Esophagus muscularis mucosa (tissue), 4 donors: ENCODE measurements around the gene ATP10A. TPM values are rescaled to one million over a fixed set of nuclear protein-coding genes. Genes with fewer than 3 reads are reported as not detected.

Experiments
- DNase-seq: peaks from one replicate; pipeline ENCODE4 v3.0.0-alpha.2; 2017; ENCODE audit errors: extremely low spot score
- H3K27ac ChIP-seq, 4 donors: fragments of 200-600 bp; sonication (generic); replicated peaks in 1 of 4; 1 replicate in 3 of 4; 2 replicates in 1 of 4; pipeline ENCODE4 v1.5.1; 2016 to 2019; ENCODE audit warnings: mild to moderate bottlenecking in 1 of 4
- H3K27me3 ChIP-seq, 4 donors: fragments of 200-600 bp; sonication (generic); one replicate each; pipeline versions ENCODE4 v1.5.1 to v1.6.0; 2016 to 2019
- H3K36me3 ChIP-seq, 4 donors: fragments of 200-600 bp; sonication (generic); one replicate each; pipeline ENCODE4 v1.5.1; 2016 to 2019
- H3K4me1 ChIP-seq, 4 donors: fragments of 200-600 bp; sonication (generic); one replicate each; pipeline ENCODE4 v1.5.1; 2016 to 2019
- H3K4me3 ChIP-seq, 4 donors: fragments of 200-600 bp; sonication (generic); 1 replicate in 2 of 4; 2 replicates in 2 of 4; pipeline ENCODE4 v1.5.1; 2016 to 2019; ENCODE audit warnings: mild to moderate bottlenecking in 4 of 4, moderate library complexity in 1 of 4
- H3K9me3 ChIP-seq, 4 donors: fragments of 200-600 bp; sonication (generic); 1 replicate in 3 of 4; 2 replicates in 1 of 4; pipeline ENCODE4 v1.5.1; 2016 to 2019
- EP300 ChIP-seq: sonication (generic); formaldehyde crosslinking; IDR thresholded peaks from one replicate; pipeline ENCODE4 v1.6.1; 2017; ENCODE audit warnings: antibody characterized with exemption
- POLR2A ChIP-seq: fragments of 450-650 bp; IDR thresholded peaks from one replicate; pipeline ENCODE4 v1.6.1; 2017; ENCODE audit warnings: antibody characterized with exemption, moderate library complexity, mild to moderate bottlenecking, low read depth
- POLR2AphosphoS5 ChIP-seq, 2 donors: sonication (generic); formaldehyde crosslinking; IDR thresholded peaks; one replicate each; pipeline ENCODE4 v1.6.1; 2017; ENCODE audit warnings: antibody characterized with exemption in 2 of 2
- WGBS: methylation state at CpG from one replicate; pipeline ENCODE4 v1.1.5; 2018; 5-methylcytosine and 5-hydroxymethylcytosine counted together
- intact Hi-C: fragments of 100-400 bp; cut with DNase I; formaldehyde crosslinking; loops from one replicate; pipeline ENCODE4 v1.15.1; 2023
- total RNA-seq, 4 donors: library from RNA; depleted of rRNA; stranded (reverse); fragments of >200 nt; gene quantifications; one replicate each; pipeline versions ENCODE4 v1.1.0 to v1.2.1, GENCODE V29; 2016
- TF ChIP-seq, protein P1 (sequence below), 3 experiments: fragments of 200-600 bp in 2 of 3; fragments of 450-650 bp in 1 of 3; sonication (generic) in 2 of 3; IDR thresholded peaks; one replicate each; pipeline ENCODE4 v1.5.1; 2017 to 2019; ENCODE audit warnings: antibody characterized with exemption in 3 of 3, mild to moderate bottlenecking in 2 of 3, moderate library complexity in 1 of 3

Gene ATP10A
- total RNA-seq, 4 donors from 2014 or later: 23.9 to 51.9 (median 32.6) TPM

DNA sequence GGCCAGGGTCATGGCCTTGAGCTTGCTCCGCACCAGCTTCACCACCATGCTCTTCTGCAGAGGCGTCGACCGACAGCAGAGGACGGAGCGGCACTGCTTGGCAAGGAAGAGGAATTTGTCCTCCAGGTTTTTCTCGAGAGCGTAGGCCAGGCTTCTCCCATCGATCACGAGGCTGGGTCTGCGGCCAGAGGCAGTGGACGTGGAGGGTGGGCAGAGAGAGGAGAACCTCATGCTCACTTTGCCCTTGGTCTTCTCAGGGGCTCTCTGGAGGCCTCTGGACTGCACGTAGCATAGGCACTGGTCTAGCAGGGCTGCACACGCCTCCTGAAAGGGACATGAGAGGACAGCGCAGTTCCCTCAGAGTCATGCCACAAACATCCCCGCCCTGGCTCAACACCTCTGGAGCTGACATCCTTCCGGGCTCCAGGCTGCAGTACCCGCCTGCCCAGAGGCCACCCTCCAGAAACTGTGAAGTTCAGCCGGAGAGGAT lies 168.3 kb downstream of the ATP10A start:
- Histone ChIP-seq H3K27ac (no peak overlapping the region), H3K4me1 (peaks cover 0 to 37% (median 19%) of the 10 kb centered on the region in 4 donors), H3K4me3 (no peak overlapping the region), H3K36me3 (peaks cover 0 to 54% (median 30%) of the 10 kb centered on the region in 4 donors), H3K9me3 (no peaks in the 10 kb centered on the region), H3K27me3 (no peaks in the 10 kb centered on the region)
- DNase-seq: no peak
- 88% methylated on average over 12 of the region's 19 CpGs for WGBS
- TF ChIP-seq POLR2AphosphoS5 (IDR thresholded peaks at IDR 0.05): no peak
- no peak for TF ChIP-seq EP300
- TF ChIP-seq, protein P1, sequence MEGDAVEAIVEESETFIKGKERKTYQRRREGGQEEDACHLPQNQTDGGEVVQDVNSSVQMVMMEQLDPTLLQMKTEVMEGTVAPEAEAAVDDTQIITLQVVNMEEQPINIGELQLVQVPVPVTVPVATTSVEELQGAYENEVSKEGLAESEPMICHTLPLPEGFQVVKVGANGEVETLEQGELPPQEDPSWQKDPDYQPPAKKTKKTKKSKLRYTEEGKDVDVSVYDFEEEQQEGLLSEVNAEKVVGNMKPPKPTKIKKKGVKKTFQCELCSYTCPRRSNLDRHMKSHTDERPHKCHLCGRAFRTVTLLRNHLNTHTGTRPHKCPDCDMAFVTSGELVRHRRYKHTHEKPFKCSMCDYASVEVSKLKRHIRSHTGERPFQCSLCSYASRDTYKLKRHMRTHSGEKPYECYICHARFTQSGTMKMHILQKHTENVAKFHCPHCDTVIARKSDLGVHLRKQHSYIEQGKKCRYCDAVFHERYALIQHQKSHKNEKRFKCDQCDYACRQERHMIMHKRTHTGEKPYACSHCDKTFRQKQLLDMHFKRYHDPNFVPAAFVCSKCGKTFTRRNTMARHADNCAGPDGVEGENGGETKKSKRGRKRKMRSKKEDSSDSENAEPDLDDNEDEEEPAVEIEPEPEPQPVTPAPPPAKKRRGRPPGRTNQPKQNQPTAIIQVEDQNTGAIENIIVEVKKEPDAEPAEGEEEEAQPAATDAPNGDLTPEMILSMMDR (IDR thresholded peaks at IDR 0.05): no peak
- TF ChIP-seq POLR2A: no peak
- intact Hi-C loops: loop anchor here (2.0 kb wide), 2 partner anchors 182 to 240 kb away; no protein-coding TSS in a partner anchor

- no peaks in the 10 kb centered on the region for H3K9me3 ChIP-seq
- no peak overlapping the region for H3K27ac ChIP-seq
- intact Hi-C loops: loop anchor here (2.0 kb wide), 2 partner anchors 181 to 241 kb away; no protein-coding TSS in a partner anchor
- DNase-seq: no peak
- H3K4me1 ChIP-seq: peaks cover 0 to 37% (median 19%) of the 10 kb centered on the region in 4 donors
- H3K36me3 ChIP-seq: peaks cover 0 to 54% (median 32%) of the 10 kb centered on the region in 4 donors
- no peak for TF ChIP-seq POLR2AphosphoS5 (IDR thresholded peaks at IDR 0.05)
- TF ChIP-seq, protein P1 (IDR thresholded peaks at IDR 0.05): no peak
- TF ChIP-seq POLR2A: no peak
- no peak for TF ChIP-seq EP300
- no peak overlapping the region for H3K4me3 ChIP-seq
- H3K27me3 ChIP-seq: no peaks in the 10 kb centered on the region
- WGBS: 74% methylated on average over 4 of the region's 4 CpGs
These were observed 168.9 kb downstream of the ATP10A start for GRCh38 chr15:25694239-25694584.

DNA sequence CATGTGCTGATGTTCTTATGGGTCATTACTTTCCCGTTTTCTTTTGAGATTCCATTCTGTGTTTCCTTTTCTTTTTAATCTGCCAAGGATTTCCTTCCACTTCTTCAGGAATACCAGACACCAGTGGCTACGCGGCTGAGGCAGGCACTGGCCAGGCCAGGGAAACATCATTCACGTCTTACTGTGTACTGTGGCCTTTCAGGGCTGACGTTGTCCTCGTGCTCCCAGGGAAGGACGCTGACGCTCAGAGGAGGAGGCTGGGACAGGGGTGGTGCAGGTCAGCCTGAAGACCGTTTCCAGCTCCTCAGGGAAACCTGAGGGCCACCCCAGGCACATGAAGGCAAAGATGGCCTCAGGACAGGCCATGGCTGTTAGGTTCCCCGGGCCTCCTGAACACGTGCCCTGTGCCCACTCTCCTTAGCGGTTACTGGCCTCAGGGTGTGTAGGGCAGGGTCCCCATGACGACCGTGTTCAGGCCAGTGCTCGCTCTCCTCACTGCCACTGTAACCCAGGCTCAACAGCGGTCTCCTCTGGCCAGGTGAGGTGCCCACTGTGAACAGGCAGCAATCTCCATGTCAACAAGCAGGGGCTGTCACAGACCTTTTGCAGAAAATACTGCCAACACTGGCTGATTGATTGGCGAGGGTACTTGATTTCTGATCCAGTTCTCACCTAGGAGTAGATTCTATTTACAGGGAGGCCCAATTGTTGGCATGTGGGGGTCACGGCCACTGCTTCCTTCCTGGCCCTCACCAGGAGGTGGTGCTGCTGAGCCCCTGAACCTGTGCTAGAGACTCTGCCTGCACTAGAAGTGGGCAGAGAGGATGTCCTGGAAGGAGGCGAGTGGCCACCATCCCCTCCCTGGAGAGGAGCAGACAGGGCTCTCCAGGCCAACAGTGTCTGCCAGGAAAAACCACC lies 169.5 kb downstream of the ATP10A start:
- Histone ChIP-seq H3K9me3 (no peaks in the 10 kb centered on the region), H3K36me3 (peaks cover 0 to 50% (median 32%) of the 10 kb centered on the region in 4 donors), H3K27ac (peak overlapping the region in 1 of 4 donors; percentile 34), H3K4me3 (no peak overlapping the region), H3K27me3 (no peaks in the 10 kb centered on the region), H3K4me1 (peaks cover 0 to 37% (median 19%) of the 10 kb centered on the region in 4 donors)
- WGBS: 83% methylated on average over 16 of the region's 19 CpGs
- intact Hi-C loops: loop anchor here (2.0 kb wide), 2 partner anchors 181 to 241 kb away; no protein-coding TSS in a partner anchor
- no peak for DNase-seq
- TF ChIP-seq, protein P1 (IDR thresholded peaks at IDR 0.05): peak; percentile 64 to 74 (median 72)
- TF ChIP-seq EP300: no peak
- no peak for TF ChIP-seq POLR2A

DNA sequence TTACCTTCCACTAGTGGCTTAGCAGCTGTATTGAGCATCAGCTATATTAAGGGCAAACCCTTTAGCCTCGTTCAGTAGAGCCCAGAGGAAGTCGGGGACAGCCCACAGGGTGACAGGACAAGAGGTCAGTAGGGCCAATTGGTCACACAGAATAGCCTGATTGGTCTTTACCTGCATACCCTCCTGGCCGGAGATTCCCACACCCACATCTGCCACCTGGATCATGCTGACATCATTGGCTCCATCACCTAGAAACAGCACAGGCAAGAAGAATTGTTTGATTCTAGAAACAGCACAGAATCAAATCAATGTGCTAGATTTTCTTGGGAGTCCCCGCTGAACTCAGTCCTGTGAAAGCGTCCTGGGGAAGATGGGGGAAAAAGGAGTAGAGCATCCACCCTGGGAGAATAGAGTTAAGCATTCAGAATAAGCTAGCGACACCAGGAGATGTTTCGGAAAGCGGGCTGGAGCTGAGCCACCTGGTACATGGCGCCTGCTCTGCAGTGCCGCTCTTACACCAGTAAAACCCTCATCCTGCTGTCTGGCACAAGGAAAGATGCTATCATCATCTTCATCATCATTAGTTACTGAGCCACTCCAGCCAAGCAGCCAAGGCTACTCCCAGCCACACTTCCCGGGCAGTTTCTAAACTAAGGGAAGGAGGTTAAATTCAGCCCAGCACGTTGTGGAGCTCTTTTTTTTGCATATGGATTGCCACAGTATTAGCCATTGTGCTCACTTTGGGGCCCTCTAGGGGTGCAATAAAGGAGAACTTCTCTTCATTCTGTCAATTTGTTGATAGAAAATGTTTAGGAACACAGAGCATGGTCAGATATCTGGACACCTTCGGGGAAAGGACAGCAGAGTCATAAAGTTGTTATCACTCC lies 171.3 kb downstream of the ATP10A start:
- no peaks in the 10 kb centered on the region for H3K9me3 ChIP-seq
- H3K27ac ChIP-seq: peak overlapping the region; percentile 9 to 48 (median 26)
- no peak for DNase-seq
- H3K4me1 ChIP-seq: peaks cover 0 to 27% (median 19%) of the 10 kb centered on the region in 4 donors
- intact Hi-C loops: no loop called here
- TF ChIP-seq, protein P1 (IDR thresholded peaks at IDR 0.05): peak in 1 of 3 experiments; percentile 25
- no peak for TF ChIP-seq POLR2AphosphoS5 (IDR thresholded peaks at IDR 0.05)
- no peaks in the 10 kb centered on the region for H3K27me3 ChIP-seq
- WGBS: 77% methylated on average over 13 of the region's 13 CpGs
- no peak overlapping the region for H3K4me3 ChIP-seq
- peaks cover 0 to 58% (median 32%) of the 10 kb centered on the region in 4 donors for H3K36me3 ChIP-seq
